GM21447 (cell line): Measurements from ENCODE around the gene ADGRG4.
"Not testable (repeated sequence)": the region's sequence is repeated elsewhere in the genome, so short reads cannot be mapped to it uniquely, and the experiment has no call there.

Source experiments
- ATAC-seq: cut with Tn5 transposase; IDR thresholded peaks from one replicate; pipeline ENCODE4 v1.9.1; 2021; ENCODE audit not compliant: unreplicated experiment

The ADGRG4 gene

GRCh38 chrX:136300721-136301120 lies at the start of gene ADGRG4:
Gene ADGRG4 (plus strand): TSS chrX:136300963. CDS start chrX:136308778, 7,815 bp downstream.
- ATAC-seq, result not testable (repeated sequence)

GRCh38 chrX:136251041-136251991 lies 49.4 kb upstream of the ADGRG4 start, which contains the start of gene MAP7D3:
Gene MAP7D3 (minus strand): TSS chrX:136251400. CDS start chrX:136251358, 42 bp downstream.
- ATAC-seq, result peak; percentile 85

GRCh38 chrX:136255541-136255940 lies 45.2 kb upstream of the ADGRG4 start:
- ATAC-seq, result no peak

GRCh38 chrX:136256026-136256425 lies 44.7 kb upstream of the ADGRG4 start:
- ATAC-seq, result no peak

GRCh38 chrX:136258951-136259350 lies 41.8 kb upstream of the ADGRG4 start:
- no peak for ATAC-seq

GRCh38 chrX:136259543-136259942 lies 41.2 kb upstream of the ADGRG4 start:
- no peak for ATAC-seq

GRCh38 chrX:136260776-136261175 lies 40.0 kb upstream of the ADGRG4 start:
- ATAC-seq, result no peak

- no peak for ATAC-seq
Observed at GRCh38 chrX:136261321-136261720, 39.4 kb upstream of the ADGRG4 start.

- ATAC-seq, result no peak
Observed at GRCh38 chrX:136262243-136262642, 38.5 kb upstream of the ADGRG4 start.

GRCh38 chrX:136262812-136263315 lies 37.9 kb upstream of the ADGRG4 start:
- no peak for ATAC-seq

GRCh38 chrX:136266828-136267227 lies 33.9 kb upstream of the ADGRG4 start:
- ATAC-seq, result no peak

GRCh38 chrX:136268051-136269048 lies 32.4 kb upstream of the ADGRG4 start:
- ATAC-seq, result no peak

GRCh38 chrX:136269921-136270320 lies 30.8 kb upstream of the ADGRG4 start:
- no peak for ATAC-seq

GRCh38 chrX:136271300-136271699 lies 29.5 kb upstream of the ADGRG4 start:
- peak; percentile 75 for ATAC-seq

GRCh38 chrX:136272325-136272724 lies 28.4 kb upstream of the ADGRG4 start:
- no peak for ATAC-seq

- no peak for ATAC-seq
Observed at GRCh38 chrX:136273986-136274385, 26.8 kb upstream of the ADGRG4 start.

- ATAC-seq, result no peak
Observed at GRCh38 chrX:136275553-136275952, 25.2 kb upstream of the ADGRG4 start.

- not testable (repeated sequence) for ATAC-seq
Observed at GRCh38 chrX:136286375-136286774, 14.4 kb upstream of the ADGRG4 start.

- no peak for ATAC-seq
Observed at GRCh38 chrX:136291824-136292223, 8.9 kb upstream of the ADGRG4 start.

- no peak for ATAC-seq
Observed at GRCh38 chrX:136292656-136293055, 8.1 kb upstream of the ADGRG4 start.

GRCh38 chrX:136295380-136295779 lies 5.4 kb upstream of the ADGRG4 start:
- ATAC-seq, result no peak
